Measurements from ENCODE around the gene CREBBP. TPM values are rescaled to one million over a fixed set of nuclear protein-coding genes. Genes with fewer than 3 reads are reported as not detected.

The CREBBP gene
- total RNA-seq, 1 donor from 2014 or later: 53.0 TPM

Other genes starting within 250 kb of the CREBBP start
- 16.2 and 16.9 TPM in 2 replicates for gene DNASE1, start 226.0 kb downstream of the CREBBP start, total RNA-seq
- gene TRAP1, start 163.2 kb downstream of the CREBBP start, total RNA-seq: 57.1 and 63.3 TPM in 2 replicates
- gene ADCY9, start 235.7 kb upstream of the CREBBP start, total RNA-seq: 11.4 TPM in 2 replicates

Data from astrocyte (in vitro differentiated cells and primary cell).